Measurements from ENCODE around the gene SFRP5.

GRCh38 chr10:97760461-97761257 is 11.1 kb downstream of the SFRP5 start:
- no peak for TF ChIP-seq CTCF (conservative IDR thresholded peaks at IDR 0.05; ENCODE audit: low read depth, low read length)
- TF ChIP-seq MAZ (IDR thresholded peaks at IDR 0.05; ENCODE audit: borderline replicate concordance, low read depth, low read length) = no peak
- no peak for TF ChIP-seq CEBPB (IDR thresholded peaks at IDR 0.05; ENCODE audit: low read depth, low read length)
- TF ChIP-seq POLR2A (IDR thresholded peaks at IDR 0.05; ENCODE audit: low read depth, low read length) = no peak
- no peak for TF ChIP-seq RAD21 (IDR thresholded peaks at IDR 0.05; ENCODE audit: low read length)
- TF ChIP-seq USF2 (IDR thresholded peaks at IDR 0.05; ENCODE audit: low read depth, low read length) = no peak
- no peak for TF ChIP-seq SMC3 (IDR thresholded peaks at IDR 0.05; ENCODE audit: low read depth, low read length)
- TF ChIP-seq RCOR1 (IDR thresholded peaks at IDR 0.05; ENCODE audit: insufficient replicate concordance, low read length) = no peak
- no peak for TF ChIP-seq CHD1 (IDR thresholded peaks at IDR 0.05; ENCODE audit: low read depth, low read length)

All from IMR-90 (cell line).